HG02798 (cell line): ENCODE data around the gene SLC4A5.

ENCODE experiments used
- ATAC-seq: cut with Tn5 transposase; IDR thresholded peaks from one replicate; pipeline ENCODE4 v1.9.1; 2021; ENCODE audit warnings: mild to moderate bottlenecking; ENCODE audit not compliant: unreplicated experiment, poor library complexity

SLC4A5 gene

GRCh38 chr2:74286725-74287124, 56.5 kb downstream of the SLC4A5 start:
- no peak for ATAC-seq

- ATAC-seq: no peak
Measured at GRCh38 chr2:74281141-74281975, 61.9 kb downstream of the SLC4A5 start.

GRCh38 chr2:74278694-74279093, 64.5 kb downstream of the SLC4A5 start:
- no peak for ATAC-seq

GRCh38 chr2:74278176-74278575, 65.0 kb downstream of the SLC4A5 start:
- no peak for ATAC-seq

GRCh38 chr2:74275228-74275627, 68.0 kb downstream of the SLC4A5 start:
- ATAC-seq: no peak

- no peak for ATAC-seq
Measured at GRCh38 chr2:74269667-74270066, 73.5 kb downstream of the SLC4A5 start.

GRCh38 chr2:74267068-74267467, 76.1 kb downstream of the SLC4A5 start:
- ATAC-seq: no peak

GRCh38 chr2:74264281-74264680, 78.9 kb downstream of the SLC4A5 start:
- no peak for ATAC-seq

GRCh38 chr2:74262681-74263080, 80.5 kb downstream of the SLC4A5 start:
- ATAC-seq: no peak

GRCh38 chr2:74261204-74261864, 81.9 kb downstream of the SLC4A5 start:
- no peak for ATAC-seq

GRCh38 chr2:74260495-74260894, 82.7 kb downstream of the SLC4A5 start:
- ATAC-seq: no peak

- ATAC-seq: no peak
Measured at GRCh38 chr2:74259733-74260132, 83.5 kb downstream of the SLC4A5 start.

GRCh38 chr2:74259191-74259590, 84.0 kb downstream of the SLC4A5 start:
- ATAC-seq: no peak

GRCh38 chr2:74255660-74256213, 87.5 kb downstream of the SLC4A5 start:
- ATAC-seq: no peak

GRCh38 chr2:74253971-74254310, 89.3 kb downstream of the SLC4A5 start:
- no peak for ATAC-seq

- ATAC-seq: no peak
Measured at GRCh38 chr2:74253306-74253970, 89.8 kb downstream of the SLC4A5 start.

- ATAC-seq: no peak
Measured at GRCh38 chr2:74252862-74253261, 90.4 kb downstream of the SLC4A5 start.

GRCh38 chr2:74252036-74252435, 91.2 kb downstream of the SLC4A5 start:
- ATAC-seq: no peak

GRCh38 chr2:74250189-74250631, 93.0 kb downstream of the SLC4A5 start:
- ATAC-seq: peak; percentile 51

- no peak for ATAC-seq
Measured at GRCh38 chr2:74249406-74250122, 93.7 kb downstream of the SLC4A5 start.
